ENCODE results near the gene UBQLN4. TPM values are rescaled to one million over a fixed set of nuclear protein-coding genes. Genes with fewer than 3 reads are reported as not detected.

The UBQLN4 gene
- total and polyA plus RNA-seq, 9 of the 15 experiments (the other 6 are each of a cell fraction or from before 2014, with no cell fraction given), result 13.5 to 65.5 (median 37.0) TPM

- TF ChIP-seq AFF1 (IDR thresholded peaks at IDR 0.05; ENCODE audit: low read depth in 1 of 2, partially characterized antibody in 2 of 2) (no peak), RNF2 (IDR thresholded peaks at IDR 0.05) (no peak), SMARCE1 (IDR thresholded peaks at IDR 0.05) (no peak), RBM39 (optimal IDR thresholded peaks at IDR 0.05; ENCODE audit: low read depth, low read length) (no peak), SMAD1 (IDR thresholded peaks at IDR 0.05; ENCODE audit: low read depth, low read length, partially characterized antibody) (no peak), SLC30A9 (CRISPR knock-in tag; IDR thresholded peaks at IDR 0.05) (no peak), HMG20A (CRISPR knock-in tag; conservative IDR thresholded peaks at IDR 0.05) (no peak), ZBTB26 (CRISPR knock-in tag; IDR thresholded peaks at IDR 0.05) (no peak), HNRNPLL (IDR thresholded peaks at IDR 0.05; ENCODE audit: low read depth, low read length, poor library complexity, severe bottlenecking) (no peak), STAT6 (CRISPR knock-in tag; IDR thresholded peaks at IDR 0.05) (no peak), NCOA1 (IDR thresholded peaks at IDR 0.05; ENCODE audit: low read depth) (no peak)
These were observed 37.2 kb upstream of the UBQLN4 start (continued) for GRCh38 chr1:156090840-156091188.
